ENCODE results near the gene SLC24A4.

DNA sequence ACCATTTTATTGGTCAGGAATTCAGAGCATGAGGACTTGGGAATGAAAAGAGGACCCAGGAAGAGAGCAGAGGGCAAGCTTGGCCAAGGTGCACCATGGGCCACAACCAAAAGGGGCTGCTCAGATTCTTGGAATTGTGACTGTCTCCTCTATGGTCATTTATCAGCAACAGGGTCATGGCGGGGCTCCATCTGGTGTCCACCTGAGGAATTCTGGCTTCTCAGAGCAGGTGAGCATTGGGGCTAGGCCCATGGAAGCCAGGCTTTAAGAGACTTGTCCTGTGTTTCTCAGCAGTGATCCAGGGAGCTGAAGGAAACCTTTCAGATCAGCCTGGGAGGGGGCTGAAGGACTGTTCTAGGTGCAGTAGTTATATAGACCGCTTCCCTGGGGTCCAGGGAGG lies 188.0 kb downstream of the SLC24A4 start:
- no peak for TF ChIP-seq RAD21 (conservative IDR thresholded peaks at IDR 0.05)
- TF ChIP-seq, protein P1, sequence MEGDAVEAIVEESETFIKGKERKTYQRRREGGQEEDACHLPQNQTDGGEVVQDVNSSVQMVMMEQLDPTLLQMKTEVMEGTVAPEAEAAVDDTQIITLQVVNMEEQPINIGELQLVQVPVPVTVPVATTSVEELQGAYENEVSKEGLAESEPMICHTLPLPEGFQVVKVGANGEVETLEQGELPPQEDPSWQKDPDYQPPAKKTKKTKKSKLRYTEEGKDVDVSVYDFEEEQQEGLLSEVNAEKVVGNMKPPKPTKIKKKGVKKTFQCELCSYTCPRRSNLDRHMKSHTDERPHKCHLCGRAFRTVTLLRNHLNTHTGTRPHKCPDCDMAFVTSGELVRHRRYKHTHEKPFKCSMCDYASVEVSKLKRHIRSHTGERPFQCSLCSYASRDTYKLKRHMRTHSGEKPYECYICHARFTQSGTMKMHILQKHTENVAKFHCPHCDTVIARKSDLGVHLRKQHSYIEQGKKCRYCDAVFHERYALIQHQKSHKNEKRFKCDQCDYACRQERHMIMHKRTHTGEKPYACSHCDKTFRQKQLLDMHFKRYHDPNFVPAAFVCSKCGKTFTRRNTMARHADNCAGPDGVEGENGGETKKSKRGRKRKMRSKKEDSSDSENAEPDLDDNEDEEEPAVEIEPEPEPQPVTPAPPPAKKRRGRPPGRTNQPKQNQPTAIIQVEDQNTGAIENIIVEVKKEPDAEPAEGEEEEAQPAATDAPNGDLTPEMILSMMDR (IDR thresholded peaks at IDR 0.05; ENCODE audit: poor library complexity, severe bottlenecking): no peak
- no peak for TF ChIP-seq MXI1 (conservative IDR thresholded peaks at IDR 0.05; ENCODE audit: poor library complexity, severe bottlenecking)
- TF ChIP-seq TAF1 (IDR thresholded peaks at IDR 0.05; ENCODE audit: low read depth): no peak
- no peak for TF ChIP-seq EZH2 (IDR thresholded peaks at IDR 0.05; ENCODE audit: borderline replicate concordance, insufficient read depth, low read length, poor library complexity, severe bottlenecking)
- no peak for TF ChIP-seq POLR2AphosphoS5 (IDR thresholded peaks at IDR 0.05)
- no peak for TF ChIP-seq EP300 (conservative IDR thresholded peaks at IDR 0.05; ENCODE audit: poor library complexity, severe bottlenecking)
- TF ChIP-seq, protein P2, sequence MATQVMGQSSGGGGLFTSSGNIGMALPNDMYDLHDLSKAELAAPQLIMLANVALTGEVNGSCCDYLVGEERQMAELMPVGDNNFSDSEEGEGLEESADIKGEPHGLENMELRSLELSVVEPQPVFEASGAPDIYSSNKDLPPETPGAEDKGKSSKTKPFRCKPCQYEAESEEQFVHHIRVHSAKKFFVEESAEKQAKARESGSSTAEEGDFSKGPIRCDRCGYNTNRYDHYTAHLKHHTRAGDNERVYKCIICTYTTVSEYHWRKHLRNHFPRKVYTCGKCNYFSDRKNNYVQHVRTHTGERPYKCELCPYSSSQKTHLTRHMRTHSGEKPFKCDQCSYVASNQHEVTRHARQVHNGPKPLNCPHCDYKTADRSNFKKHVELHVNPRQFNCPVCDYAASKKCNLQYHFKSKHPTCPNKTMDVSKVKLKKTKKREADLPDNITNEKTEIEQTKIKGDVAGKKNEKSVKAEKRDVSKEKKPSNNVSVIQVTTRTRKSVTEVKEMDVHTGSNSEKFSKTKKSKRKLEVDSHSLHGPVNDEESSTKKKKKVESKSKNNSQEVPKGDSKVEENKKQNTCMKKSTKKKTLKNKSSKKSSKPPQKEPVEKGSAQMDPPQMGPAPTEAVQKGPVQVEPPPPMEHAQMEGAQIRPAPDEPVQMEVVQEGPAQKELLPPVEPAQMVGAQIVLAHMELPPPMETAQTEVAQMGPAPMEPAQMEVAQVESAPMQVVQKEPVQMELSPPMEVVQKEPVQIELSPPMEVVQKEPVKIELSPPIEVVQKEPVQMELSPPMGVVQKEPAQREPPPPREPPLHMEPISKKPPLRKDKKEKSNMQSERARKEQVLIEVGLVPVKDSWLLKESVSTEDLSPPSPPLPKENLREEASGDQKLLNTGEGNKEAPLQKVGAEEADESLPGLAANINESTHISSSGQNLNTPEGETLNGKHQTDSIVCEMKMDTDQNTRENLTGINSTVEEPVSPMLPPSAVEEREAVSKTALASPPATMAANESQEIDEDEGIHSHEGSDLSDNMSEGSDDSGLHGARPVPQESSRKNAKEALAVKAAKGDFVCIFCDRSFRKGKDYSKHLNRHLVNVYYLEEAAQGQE (IDR thresholded peaks at IDR 0.05; ENCODE audit: borderline replicate concordance): no peak
- no peak for TF ChIP-seq SMC3 (conservative IDR thresholded peaks at IDR 0.05; ENCODE audit: poor library complexity)

Measured in neural cell (in vitro differentiated cells).